Upper lobe of left lung (tissue), 4 donors: ENCODE measurements around the gene TGFB1I1.

Experiments used
- CTCF ChIP-seq, 6 experiments: fragments of 450-650 bp in 4 of 6; fragments of 200-600 bp in 2 of 6; sonication (generic) in 2 of 6; IDR thresholded peaks; one replicate each; pipeline ENCODE4 v1.5.1; 2016 to 2019; ENCODE audit warnings: antibody characterized with exemption in 6 of 6
- EP300 ChIP-seq, 4 donors: sonication (generic); formaldehyde crosslinking; IDR thresholded peaks; one replicate each; pipeline ENCODE4 v1.5.1; 2017; ENCODE audit warnings: antibody characterized with exemption in 4 of 4, control low read depth in 2 of 4
- POLR2A ChIP-seq, 4 donors: fragments of 450-650 bp; IDR thresholded peaks; one replicate each; pipeline ENCODE4 v1.5.1; 2016 to 2017; ENCODE audit warnings: antibody characterized with exemption in 4 of 4, mild to moderate bottlenecking in 2 of 4
- POLR2AphosphoS5 ChIP-seq, 2 donors: sonication (generic); formaldehyde crosslinking; IDR thresholded peaks; one replicate each; pipeline ENCODE4 v1.5.1; 2017; ENCODE audit warnings: antibody characterized with exemption in 2 of 2

GRCh38 chr16:31502981-31503380 lies 31.0 kb downstream of the TGFB1I1 start:
- TF ChIP-seq POLR2A (IDR thresholded peaks at IDR 0.05) (no peak), CTCF (IDR thresholded peaks at IDR 0.05) (no peak), EP300 (IDR thresholded peaks at IDR 0.05) (peak in 1 of 4 donors; percentile 65), POLR2AphosphoS5 (IDR thresholded peaks at IDR 0.05) (no peak)
